ENCODE data around the gene MYRFL. TPM values are rescaled to one million over a fixed set of nuclear protein-coding genes. Genes with fewer than 3 reads are reported as not detected.

MYRFL gene
- polyA plus RNA-seq, 1 of the 3 experiments (the other 2 are of a cell fraction): not detected

- Histone ChIP-seq H3K4me3 (ENCODE audit: low read depth in 2 of 2, low read length in 1 of 2) (no peak overlapping the region), H3K27me3 (ENCODE audit: insufficient read depth) (no peaks in the 10 kb centered on the region; the same call in 1 of the 2 replicates), H4K20me1 (ENCODE audit: insufficient read depth) (no peaks in the 10 kb centered on the region), H3K9me3 (no peaks in the 10 kb centered on the region), H3K27ac (ENCODE audit: low read depth in 2 of 2, low read length in 1 of 2) (no peak overlapping the region), H2AFZ (ENCODE audit: low read depth) (no peak overlapping the region), H3K4me2 (no peak overlapping the region), H3K79me2 (ENCODE audit: insufficient read depth) (no peaks in the 10 kb centered on the region), H3K9me2 (no peaks in the 10 kb centered on the region), H3F3A (replicated peaks; ENCODE audit: insufficient read depth) (no peaks in the 10 kb centered on the region), H3K9ac (no peak overlapping the region), H3K4me1 (ENCODE audit: control insufficient read depth in 1 of 2, insufficient read depth in 2 of 2, low read depth in 1 of 2, low read length in 1 of 2) (peaks cover 0 to 10% of the 10 kb centered on the region in 2 experiments; a peak in 2 of 4 replicates), H3K36me3 (replicated peaks in 1 of 2; ENCODE audit: control insufficient read depth in 1 of 2, insufficient read depth in 2 of 2, low read length in 1 of 2) (no peaks in the 10 kb centered on the region)
- TF ChIP-seq FOXJ3 (CRISPR knock-in tag; IDR thresholded peaks at IDR 0.05) (no peak), SIN3A (IDR thresholded peaks at IDR 0.05; ENCODE audit: borderline replicate concordance, low read depth, low read length) (no peak), FOXM1 (IDR thresholded peaks at IDR 0.05; ENCODE audit: low read depth) (no peak), IRF3 (IDR thresholded peaks at IDR 0.05; ENCODE audit: low read depth, low read length) (no peak), MEF2A (IDR thresholded peaks at IDR 0.05; ENCODE audit: borderline replicate concordance, low read depth) (no peak), RCOR1 (IDR thresholded peaks at IDR 0.05; ENCODE audit: low read length) (no peak), CHD2 (IDR thresholded peaks at IDR 0.05; ENCODE audit: low read length, partially characterized antibody) (no peak), FOSL2 (IDR thresholded peaks at IDR 0.05; ENCODE audit: borderline replicate concordance, low read depth) (no peak), TCF12 (IDR thresholded peaks at IDR 0.05) (no peak), YY1 (IDR thresholded peaks at IDR 0.05; ENCODE audit: low read depth) (no peak), CTCF (IDR thresholded peaks at IDR 0.05) (no peak), TAF1 (IDR thresholded peaks at IDR 0.05; ENCODE audit: borderline replicate concordance, low read depth, low read length) (no peak), POLR2AphosphoS5 (IDR thresholded peaks at IDR 0.05; ENCODE audit: low read depth, low read length) (no peak), EP300 (IDR thresholded peaks at IDR 0.05; ENCODE audit: borderline replicate concordance in 1 of 2, low read depth in 1 of 2, low read length in 1 of 2) (no peak)
- TF ChIP-seq, protein P1, sequence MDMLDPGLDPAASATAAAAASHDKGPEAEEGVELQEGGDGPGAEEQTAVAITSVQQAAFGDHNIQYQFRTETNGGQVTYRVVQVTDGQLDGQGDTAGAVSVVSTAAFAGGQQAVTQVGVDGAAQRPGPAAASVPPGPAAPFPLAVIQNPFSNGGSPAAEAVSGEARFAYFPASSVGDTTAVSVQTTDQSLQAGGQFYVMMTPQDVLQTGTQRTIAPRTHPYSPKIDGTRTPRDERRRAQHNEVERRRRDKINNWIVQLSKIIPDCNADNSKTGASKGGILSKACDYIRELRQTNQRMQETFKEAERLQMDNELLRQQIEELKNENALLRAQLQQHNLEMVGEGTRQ (IDR thresholded peaks at IDR 0.05; ENCODE audit: borderline replicate concordance, low read depth, low read length): no peak
- TF ChIP-seq, protein P2, sequence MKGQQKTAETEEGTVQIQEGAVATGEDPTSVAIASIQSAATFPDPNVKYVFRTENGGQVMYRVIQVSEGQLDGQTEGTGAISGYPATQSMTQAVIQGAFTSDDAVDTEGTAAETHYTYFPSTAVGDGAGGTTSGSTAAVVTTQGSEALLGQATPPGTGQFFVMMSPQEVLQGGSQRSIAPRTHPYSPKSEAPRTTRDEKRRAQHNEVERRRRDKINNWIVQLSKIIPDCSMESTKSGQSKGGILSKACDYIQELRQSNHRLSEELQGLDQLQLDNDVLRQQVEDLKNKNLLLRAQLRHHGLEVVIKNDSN (IDR thresholded peaks at IDR 0.05; ENCODE audit: borderline replicate concordance, low read depth): no peak
- POLR2A ChIA-PET: no interaction called here
- CTCF ChIA-PET: interaction anchor here (1.7 kb wide), 1 partner anchor 36 kb away, joined by 6 read pairs; no protein-coding TSS in a partner anchor
- 13% methylated on average over 2 of the region's 2 CpGs for WGBS (ENCODE audit: low lambda C conversion rate)
- no peak for DNase-seq
Measured at GRCh38 chr12:69936766-69937165, 111.7 kb downstream of the MYRFL start.

Measured in SK-N-SH (cell line).